ENCODE measurements around the gene UBA1. TPM values are rescaled to one million over a fixed set of nuclear protein-coding genes. Genes with fewer than 3 reads are reported as not detected.
A peak's percentile ranks its signal among the peaks of the same experiment; 100 is the strongest.

The UBA1 gene
- total and polyA plus RNA-seq, 2 of the 13 experiments (the other 11 are each of a cell fraction or from before 2014, with no cell fraction given) = 93.3 to 129 TPM

GRCh38 chrX:47218920-47219815 lies 25.5 kb downstream of the UBA1 start:
- peak overlapping the region; percentile 89 for H3K27ac ChIP-seq (ENCODE audit: extremely low read length, insufficient read depth, low read length)
- DNase-seq (ENCODE audit: low spot score) (no peak), FAIRE-seq (no peak), ATAC-seq (no peak)
- 0% methylated on average over 8 of the region's 60 CpGs for WGBS (ENCODE audit: low lambda C conversion rate)
- no peak overlapping the region for H2AFZ ChIP-seq (ENCODE audit: low read length)
- intact Hi-C loops (cut with micrococcal nuclease; ENCODE audit: unreplicated experiment) = no loop called here
- peaks cover 7 to 19% of the 10 kb centered on the region in 2 experiments; a peak in 4 of 5 replicates for H3K36me3 ChIP-seq (replicated peaks in 1 of 2; ENCODE audit: control insufficient read depth in 1 of 2, insufficient read depth in 2 of 2, low read length in 2 of 2)
- H3K4me3 ChIP-seq (replicated peaks in 1 of 3; ENCODE audit: insufficient read depth in 1 of 3, low read depth in 2 of 3, low read length in 3 of 3) = peak overlapping the region; percentile 59 to 82 (median 81)
- no peaks in the 10 kb centered on the region for H3K9me3 ChIP-seq (ENCODE audit: low read length)
- POLR2A ChIA-PET = interaction anchor here (1.5 to 6.2 kb wide), 3 partner anchors 10 to 19 kb away, joined by 4 to 69 read pairs (median 13); partner anchors contain the start of gene USP11
- no peaks in the 10 kb centered on the region for H3K27me3 ChIP-seq (ENCODE audit: control insufficient read depth in 1 of 2, insufficient read depth in 2 of 2, low read length in 2 of 2)
- peaks cover 35% of the 10 kb centered on the region for H3K79me2 ChIP-seq (ENCODE audit: insufficient read depth, low read length)
- in situ Hi-C loops (cut with HindIII; ENCODE audit: extremely low pct_ligation_motif_present, low pct_unique_long_range_greater_than_20kb) = no loop called here
- BruUV-seq (replicated peaks) = no TSS peak
- peaks cover 36% of the 10 kb centered on the region for H3K4me1 ChIP-seq (ENCODE audit: insufficient read depth, low read length)
- H3K9ac ChIP-seq (ENCODE audit: insufficient read depth, low read depth, low read length) = peak overlapping the region; percentile 93
- CTCF ChIA-PET (ENCODE audit: low intra/inter-chr PET ratio, low total read pairs) = no interaction called here
- H4K20me1 ChIP-seq (ENCODE audit: insufficient read depth, low read length) = peaks cover 24% of the 10 kb centered on the region
- peak overlapping the region; percentile 89 for H3K4me2 ChIP-seq (ENCODE audit: low read depth, low read length)
- TF ChIP-seq ZFX (CRISPR knock-in tag; IDR thresholded peaks at IDR 0.05; ENCODE audit: low read depth) (peak; percentile 42; the same call in 1 of the 2 replicates), HDAC1 (CRISPR knock-in tag; IDR thresholded peaks at IDR 0.05) (peak; percentile 22; the same call in 1 of the 2 replicates), MAX (IDR thresholded peaks at IDR 0.05) (0 out of 2 replicates have a peak, but pooled peaks have one; percentile 3), RBFOX2 (IDR thresholded peaks at IDR 0.05; ENCODE audit: low read depth, low read length) (peak; percentile 79), ZNF670 (CRISPR knock-in tag; IDR thresholded peaks at IDR 0.05; ENCODE audit: borderline replicate concordance) (no peak), POGK (CRISPR knock-in tag; conservative IDR thresholded peaks at IDR 0.05) (peak; percentile 48; the same call in 1 of the 2 replicates), FOXO4 (CRISPR knock-in tag; conservative IDR thresholded peaks at IDR 0.05) (0 out of 2 replicates have a peak, but pooled peaks have one; percentile 9), ZNF143 (CRISPR knock-in tag; IDR thresholded peaks at IDR 0.05) (peak; percentile 79), AGO2 (optimal IDR thresholded peaks at IDR 0.05; ENCODE audit: low read depth, low read length) (peak; percentile 46), RARA (CRISPR knock-in tag; IDR thresholded peaks at IDR 0.05) (peak; percentile 39; the same call in 1 of the 2 replicates), ZBTB14 (CRISPR knock-in tag; IDR thresholded peaks at IDR 0.05) (peak; percentile 75), KDM5A (IDR thresholded peaks at IDR 0.05; ENCODE audit: borderline replicate concordance, low read length) (peak; percentile 59; the same call in 1 of the 2 replicates), NFRKB (IDR thresholded peaks at IDR 0.05) (no peak), NR2C2 (CRISPR knock-in tag; IDR thresholded peaks at IDR 0.05; ENCODE audit: borderline replicate concordance) (peak; percentile 51; the same call in 1 of the 2 replicates)
